NCI-H748 (cell line): ENCODE data around the gene EXOC3L4.
"Not testable (repeated sequence)": the region's sequence is repeated elsewhere in the genome, so short reads cannot be mapped to it uniquely, and the experiment has no call there.

Source experiments
- DNase-seq: peaks from one replicate; lab custom pipeline; 2025; ENCODE audit not compliant: unreplicated experiment; lab: John Stamatoyannopoulos, UW

The EXOC3L4 gene

DNA sequence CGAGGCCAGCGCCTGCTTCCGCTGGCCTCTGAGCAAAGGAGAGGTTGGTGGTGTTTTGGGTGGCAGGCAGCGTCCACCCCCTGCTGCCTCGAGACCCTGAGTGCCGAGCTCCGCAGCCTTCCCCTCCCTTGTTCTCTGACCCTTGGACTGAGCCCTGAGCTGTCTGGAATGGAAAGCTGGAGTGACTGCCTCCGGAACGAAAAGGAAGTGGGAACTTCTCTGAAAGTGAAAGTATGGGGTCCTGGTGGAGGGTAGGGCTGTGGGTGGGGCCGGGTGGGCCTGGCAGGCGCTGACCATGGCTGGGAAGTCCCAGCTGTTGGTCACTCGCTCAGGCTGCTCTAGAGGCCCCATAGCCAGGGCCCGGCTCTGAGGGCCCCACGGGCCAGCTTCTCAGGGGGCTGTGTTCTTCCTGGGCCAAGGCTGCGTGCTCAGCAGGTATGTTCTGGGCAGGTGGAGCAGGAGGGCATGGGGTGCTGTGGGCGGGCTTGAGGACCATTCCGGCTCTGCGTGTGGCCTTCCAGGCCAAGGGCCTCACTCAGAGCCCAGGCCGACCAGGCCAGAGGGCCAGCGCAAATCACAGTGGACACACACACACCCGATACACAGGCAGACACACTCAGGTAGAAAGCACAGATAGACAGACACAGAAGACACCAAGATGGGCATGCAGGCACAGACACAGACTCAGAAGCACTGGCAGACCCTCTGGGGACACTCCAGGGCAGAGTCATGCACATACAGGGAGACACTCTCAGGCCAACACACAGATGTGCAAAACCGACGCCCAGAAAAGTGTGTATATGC, at the start of gene EXOC3L4:
Gene EXOC3L4 (plus strand): TSS at position 320 of the 804 bp plus-strand sequence. CDS start 5,495 bp downstream, outside the sequence.
- no peak for DNase-seq

DNA sequence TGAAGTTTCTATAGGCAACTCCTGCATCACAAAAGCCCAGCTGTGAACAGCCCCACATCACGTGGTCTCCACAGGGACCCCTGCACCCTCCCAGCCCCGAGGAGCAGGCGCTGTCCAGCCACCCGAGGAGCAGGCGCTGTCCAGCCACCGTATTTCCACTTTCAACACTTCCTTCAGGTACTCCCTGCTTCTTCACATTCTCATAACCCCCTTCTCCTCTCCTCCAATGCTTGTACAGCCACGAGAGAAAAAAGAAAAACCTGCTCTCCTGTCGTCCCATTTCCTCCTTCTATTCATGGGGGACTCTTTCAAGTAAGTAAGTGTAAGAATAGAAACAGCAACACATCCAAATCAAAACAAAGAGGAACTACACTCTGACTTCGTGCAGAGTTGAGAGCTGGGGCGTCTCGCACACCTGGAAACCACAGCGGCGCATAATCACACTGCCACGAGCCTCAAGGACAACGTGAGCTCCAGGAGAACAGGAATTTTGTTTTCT, 49.1 kb upstream of the EXOC3L4 start:
- no peak for DNase-seq

DNA sequence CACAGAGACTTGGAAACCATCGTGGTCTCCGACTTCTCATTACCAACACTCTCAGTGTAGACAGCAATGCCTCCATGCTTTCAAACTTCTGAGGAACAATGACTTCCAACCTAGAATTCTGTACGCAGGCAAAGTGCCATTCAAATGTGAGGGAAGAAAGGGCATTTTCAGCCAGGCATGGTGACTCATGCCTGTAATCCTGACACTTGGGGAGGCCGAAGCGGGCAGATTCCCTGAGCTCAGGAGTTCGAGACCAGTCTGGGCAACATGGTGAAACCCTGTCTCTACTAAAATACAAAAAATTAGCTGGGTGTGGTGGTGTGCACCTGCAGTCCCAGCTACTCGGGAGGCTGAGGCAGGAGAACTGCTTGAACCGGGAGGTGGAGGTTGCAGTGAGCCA, 47.1 kb upstream of the EXOC3L4 start:
- not testable (repeated sequence) for DNase-seq

DNA sequence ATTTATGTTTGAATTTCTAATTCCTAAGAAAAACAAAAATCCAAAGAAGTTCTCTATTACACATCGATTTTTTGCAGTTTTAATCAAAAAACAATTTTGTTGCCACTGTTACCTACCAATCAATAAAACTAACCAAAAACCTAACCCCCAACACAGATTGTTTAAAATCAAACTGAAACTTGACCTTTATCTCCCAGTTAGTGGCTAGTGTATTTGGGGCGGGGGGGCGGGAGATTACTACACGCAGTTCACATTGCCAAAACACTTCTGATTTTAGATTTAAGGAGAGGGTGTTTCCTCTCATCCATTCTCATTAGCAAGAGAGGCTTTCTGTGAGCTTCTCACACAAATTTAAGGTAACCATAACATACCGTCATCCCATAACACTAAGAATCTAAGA, 43.6 kb upstream of the EXOC3L4 start:
- DNase-seq, result no peak

DNA sequence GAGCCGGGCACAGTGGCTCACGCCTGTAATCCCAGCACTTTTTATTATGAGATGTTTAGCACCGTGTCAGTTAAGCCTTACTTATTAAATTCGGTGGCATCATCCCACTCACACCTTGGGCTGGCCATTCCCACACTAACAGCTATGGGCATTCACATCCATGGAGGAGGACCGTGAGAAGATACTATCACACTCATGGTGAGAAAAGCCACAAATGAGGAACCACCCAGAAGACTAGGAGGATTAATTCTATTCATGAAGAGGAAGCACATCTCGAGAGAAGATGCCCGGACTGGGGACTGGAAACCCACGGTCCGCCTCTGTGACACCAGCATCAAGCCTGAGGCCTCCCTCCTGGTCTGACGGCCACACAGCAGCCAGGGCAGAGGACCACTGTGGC, 42.1 kb upstream of the EXOC3L4 start:
- no peak for DNase-seq

DNA sequence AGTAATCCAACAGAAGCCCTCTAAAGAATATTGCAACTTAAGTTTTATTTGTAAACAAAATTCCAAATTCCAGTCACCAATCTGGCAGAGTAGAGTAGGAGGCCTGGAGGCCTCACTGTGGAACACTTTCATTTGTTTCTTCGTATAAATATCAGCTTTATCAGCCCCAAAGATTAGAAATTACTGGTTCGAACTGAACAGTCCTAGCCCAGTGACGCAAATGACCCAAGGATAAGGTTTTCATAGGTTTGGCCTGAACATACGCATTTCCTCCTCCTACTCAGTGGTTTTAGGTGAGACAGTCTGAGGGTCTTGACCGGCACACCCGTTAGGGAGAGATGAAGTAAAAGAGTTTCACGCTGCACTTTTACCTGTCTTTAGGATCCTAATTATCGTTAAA, 38.8 kb upstream of the EXOC3L4 start:
- DNase-seq, result no peak

DNA sequence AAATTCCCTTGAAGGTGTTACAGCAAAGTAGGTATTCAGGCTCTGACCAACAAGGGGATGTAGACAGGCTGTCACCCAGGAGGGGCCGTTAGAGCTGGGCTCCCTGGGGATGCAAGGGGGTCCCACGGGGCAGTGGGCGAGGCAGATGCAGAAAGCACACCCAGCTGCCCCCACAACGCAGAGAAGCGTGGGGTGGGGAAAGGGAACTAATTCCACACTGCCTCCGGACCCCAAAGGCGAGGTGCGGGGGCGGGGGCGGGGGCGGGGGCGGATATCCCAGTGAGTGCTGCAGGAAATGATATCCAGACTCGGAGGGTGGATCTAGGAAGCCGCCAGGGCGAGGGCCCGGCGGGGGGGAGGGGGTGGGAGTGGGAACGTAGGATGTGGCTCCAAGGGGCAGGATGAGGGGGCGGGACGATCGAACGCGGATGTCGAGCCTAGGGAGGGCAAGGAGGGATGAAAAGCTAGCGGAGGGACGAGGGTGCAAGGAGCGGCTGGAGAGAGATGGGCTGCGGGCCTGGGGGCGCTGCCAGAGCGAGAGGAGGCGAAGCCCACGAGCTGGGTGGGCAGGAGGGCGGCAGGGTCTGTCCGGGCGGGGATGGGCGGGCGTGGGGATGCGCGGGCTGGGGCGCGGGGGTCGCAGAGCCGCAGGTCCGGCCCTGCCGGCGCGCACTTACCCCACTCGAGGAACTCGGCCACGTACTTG, 38.0 kb upstream of the EXOC3L4 start:
- DNase-seq, result peak; percentile 88

DNA sequence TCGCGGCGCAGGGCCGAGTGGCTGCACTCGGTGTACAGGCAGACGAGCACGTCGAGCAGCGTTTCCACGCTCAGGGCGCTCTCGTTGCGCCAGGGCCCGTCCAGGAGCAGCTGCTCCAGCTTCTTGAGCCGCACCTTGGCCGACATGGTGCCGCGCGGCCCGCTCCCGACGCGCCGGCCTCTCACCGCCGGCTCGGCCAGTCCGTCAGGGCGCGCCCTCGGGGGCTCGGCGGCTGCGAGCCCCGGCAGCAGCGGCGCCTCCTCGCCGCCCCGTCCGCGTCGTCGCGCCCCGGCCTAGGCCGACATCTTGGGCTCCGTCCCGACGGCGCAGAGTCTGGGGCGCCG, 37.5 kb upstream of the EXOC3L4 start:
- DNase-seq, result peak; percentile 73

DNA sequence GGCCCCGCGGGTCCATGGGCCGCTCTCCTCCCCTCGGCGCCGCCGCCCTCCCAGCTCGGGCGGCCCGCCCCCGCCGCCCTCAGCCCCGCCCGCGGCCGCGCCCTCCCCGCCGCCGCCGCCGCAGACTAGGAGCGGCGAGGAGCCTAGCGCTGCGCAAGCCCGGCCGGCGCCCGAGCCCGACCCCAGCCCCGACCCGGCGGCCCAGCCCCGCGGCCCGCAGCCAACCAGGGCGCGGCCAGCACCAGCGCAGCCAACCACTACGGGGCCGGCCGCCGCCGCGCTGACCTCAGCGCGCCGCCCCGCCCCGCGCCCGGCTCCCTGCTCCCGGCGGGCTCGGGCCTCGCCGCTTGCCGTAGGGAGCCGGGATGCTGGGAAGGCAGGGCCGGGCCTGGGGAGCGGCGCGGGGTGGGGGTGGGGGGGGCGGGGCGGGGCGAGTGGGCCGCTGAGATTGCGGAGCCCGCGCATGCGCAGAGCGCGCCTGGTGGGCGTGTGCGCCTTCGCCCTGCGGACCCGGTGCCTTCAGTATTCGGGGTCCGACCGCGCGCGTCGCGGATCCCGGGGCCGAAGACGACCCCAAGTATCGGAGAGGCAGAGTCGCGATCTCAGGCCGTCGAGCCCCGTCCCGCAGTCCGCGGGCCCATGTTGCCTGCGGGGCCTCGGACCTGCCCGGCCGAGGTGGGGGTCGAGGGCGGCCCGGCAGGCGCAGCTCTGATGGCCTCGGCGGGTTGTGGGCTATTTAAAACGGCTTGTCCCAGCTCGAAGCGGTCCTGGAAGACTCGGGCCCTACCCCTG, 37.0 kb upstream of the EXOC3L4 start, which contains the start of gene CDC42BPB:
Gene CDC42BPB (minus strand): TSS at position 178 of the 792 bp plus-strand sequence. CDS start 376 bp downstream, outside the sequence.
- DNase-seq, result peak; percentile 97

DNA sequence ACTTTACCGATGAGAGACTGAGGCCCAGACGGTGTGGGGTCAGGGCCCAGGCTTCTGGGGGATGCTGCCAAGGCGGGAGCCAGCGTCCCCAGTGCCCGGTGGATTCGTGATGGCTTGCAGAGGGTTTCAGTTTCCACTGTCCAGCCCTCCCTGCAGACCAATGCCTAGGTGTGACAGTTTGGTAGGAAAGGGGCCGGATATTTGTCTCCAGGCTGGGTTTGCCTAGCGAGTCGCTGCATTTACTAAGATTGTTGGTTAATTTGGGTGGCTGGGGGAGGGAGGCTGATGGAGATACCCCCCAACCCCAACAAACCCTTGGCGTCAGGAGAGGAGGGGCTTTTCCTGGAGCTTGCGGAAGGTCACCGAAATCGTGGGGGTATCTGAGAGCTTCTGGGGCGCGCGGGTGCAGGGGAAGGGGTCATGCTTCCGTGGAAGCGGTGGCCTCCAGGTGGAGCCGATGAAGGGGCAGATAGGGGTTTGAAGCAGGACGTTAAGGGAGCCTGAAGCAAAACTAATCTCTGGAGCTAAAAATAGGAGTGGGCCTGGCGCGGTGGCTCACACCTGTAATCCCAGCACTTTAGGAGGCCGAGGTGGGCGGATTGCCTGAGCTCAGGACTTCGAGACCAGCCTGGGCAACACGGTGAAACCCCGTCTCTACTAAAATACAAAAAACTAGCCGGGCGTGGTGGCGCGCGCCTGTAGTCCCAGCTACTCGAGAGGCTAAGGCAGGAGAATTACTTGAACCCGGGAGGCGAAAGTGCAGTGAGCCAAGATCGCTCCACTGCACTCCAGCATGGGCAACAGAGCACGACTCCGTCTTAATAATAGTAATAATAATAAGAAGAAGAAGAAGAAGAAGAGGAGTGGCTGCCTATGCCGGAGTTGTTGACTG, 36.1 kb upstream of the EXOC3L4 start:
- DNase-seq, result peak; percentile 43

DNA sequence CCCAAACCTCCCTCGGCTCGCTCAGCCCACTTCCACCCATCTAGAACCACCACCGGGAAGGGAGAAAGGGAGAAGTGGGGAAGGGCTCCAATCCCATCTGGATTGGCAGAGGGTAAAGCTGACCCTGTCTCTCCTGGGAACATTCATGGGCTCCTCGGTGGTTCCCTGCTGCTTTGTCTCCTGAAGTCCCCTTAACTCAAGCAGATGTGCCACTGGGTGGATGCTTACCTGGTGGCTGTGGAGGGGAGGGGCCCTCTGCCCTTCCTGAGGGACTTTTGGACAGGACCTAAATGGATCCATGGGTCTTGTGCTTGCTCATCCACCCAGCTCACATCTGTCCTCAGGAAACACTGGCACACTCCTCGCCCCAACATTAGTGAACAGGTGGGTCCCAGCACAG, 35.0 kb upstream of the EXOC3L4 start:
- no peak for DNase-seq

DNA sequence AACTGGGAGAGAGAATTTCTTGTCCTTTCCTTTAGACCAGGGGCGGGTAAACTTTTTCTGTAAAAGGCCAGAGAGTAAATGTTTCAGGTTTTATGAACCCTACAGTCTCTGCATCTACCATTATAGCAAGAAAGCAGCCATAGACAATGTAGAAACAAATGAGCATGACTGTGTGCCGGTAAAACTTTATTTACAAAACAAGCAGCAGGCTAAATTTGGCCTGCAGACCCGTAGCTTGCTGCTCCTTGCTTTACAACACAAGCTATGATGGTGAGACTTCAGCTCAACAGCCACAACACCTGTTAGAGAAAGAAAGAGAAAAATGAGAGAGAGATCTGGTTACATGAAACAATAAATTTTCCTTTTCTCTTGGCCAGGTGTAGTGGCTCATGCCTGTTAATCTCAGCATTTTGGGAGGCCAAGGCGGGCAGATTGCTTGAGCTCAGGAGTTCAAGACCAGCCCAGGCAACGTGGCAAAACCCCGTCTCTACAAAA, 33.0 kb upstream of the EXOC3L4 start:
- no peak for DNase-seq

DNA sequence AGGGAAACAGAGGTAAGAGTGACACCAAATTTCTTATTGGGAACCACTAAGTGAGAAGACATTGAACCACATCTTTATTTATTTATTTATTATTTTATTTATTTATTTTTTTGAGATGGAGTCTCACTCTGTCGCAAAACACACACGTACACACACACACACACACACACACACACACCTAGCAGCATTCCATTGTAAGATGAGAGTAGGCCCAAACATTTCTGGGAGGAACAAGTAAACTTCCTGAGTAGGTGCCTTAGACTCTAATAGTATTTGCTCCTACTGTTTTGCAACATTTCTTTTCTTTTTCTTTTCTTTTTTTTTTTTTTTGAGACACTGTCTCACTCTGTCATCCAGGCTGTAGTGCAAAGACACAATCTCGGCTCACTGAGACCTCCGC, 30.1 kb upstream of the EXOC3L4 start:
- no peak for DNase-seq

DNA sequence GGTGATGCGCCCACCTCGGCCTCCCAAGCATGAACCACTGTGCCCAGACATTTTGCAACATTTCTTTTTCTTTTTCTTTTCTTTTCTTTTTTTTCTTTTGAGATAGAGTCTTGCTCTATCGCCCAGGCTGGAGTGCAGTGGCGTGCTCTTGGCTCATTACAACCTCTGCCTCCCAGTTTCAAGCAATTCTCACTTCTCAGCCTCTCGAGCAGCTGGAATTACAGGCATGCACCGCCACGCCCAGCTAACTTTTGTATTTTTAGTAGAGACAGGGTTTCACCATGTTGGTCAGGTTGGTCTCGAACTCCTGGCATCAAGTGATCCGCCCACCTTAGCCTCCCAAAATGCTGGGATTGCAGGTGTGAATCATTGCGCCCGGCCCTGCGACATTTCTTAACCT, 29.5 kb upstream of the EXOC3L4 start:
- DNase-seq, result no peak

DNA sequence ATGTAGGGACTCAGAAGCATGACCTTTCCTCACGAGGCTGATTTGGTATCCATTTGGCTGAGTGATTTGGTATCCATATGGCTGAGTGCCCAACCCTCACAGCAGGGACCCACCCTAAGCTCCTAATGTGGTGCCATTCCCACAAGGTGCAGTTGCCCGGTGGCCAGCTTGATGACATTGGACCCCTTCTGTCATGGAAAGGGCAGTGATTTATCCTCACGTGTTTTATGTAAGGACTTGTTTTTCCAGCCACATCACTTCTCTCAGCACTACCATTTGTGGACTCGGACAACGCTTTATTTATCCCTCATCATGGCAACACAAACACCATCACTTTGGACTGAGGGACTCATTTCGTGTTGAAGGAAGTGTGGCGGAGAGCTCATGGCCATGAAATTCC, 28.7 kb upstream of the EXOC3L4 start:
- no peak for DNase-seq

DNA sequence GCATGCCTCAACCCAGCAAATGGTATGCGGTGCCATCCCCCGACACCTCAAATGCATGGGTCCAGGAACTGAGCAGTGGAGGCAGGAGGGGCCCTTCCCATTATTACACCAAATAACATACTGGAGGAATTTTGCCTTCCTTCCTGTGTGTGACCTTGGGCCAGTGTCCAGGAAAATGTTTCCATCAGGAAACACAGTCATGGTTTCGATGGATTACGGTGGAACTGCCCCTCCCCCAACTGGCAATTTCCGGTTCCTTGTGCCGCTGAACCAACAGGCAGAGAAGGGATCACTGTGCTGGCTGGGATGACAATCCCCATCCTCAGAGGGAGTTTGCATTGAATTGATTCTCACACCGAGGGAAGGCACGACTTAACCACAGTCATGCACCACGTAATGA, 28.1 kb upstream of the EXOC3L4 start:
- no peak for DNase-seq

DNA sequence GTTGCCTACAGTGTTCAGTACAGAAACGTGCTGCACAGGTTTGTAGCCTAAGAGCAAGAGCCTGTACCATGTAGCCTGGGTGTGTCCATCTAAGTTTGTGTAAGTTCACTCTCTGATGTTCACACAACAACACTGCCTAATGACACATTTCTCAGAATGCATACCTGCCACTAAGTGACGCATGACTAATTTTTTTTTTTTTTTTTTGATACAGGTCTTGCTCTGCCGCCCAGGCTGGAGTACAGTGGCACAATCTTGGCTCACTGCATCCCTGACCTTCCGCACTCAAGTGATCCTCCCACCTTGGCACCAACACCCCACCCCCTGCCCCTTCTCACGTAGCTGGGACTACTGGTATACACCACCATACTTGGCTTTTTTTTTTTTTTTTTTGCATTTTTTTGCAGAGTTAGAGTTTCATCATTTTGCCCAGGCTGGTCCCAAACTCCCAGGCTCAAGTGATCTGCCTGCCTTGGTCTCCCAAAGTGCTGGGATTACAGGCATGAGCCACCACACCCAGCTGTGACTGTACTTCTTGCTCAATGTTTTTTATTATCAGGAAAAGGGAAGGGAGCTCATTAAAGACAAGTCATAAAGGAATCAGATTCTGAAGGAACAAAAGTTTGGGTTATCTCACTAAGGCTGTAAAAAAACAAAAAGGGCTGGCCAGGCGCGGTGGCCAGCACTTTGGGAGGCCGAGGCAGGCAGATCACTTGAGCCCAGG, 27.1 kb upstream of the EXOC3L4 start:
- DNase-seq, result no peak

DNA sequence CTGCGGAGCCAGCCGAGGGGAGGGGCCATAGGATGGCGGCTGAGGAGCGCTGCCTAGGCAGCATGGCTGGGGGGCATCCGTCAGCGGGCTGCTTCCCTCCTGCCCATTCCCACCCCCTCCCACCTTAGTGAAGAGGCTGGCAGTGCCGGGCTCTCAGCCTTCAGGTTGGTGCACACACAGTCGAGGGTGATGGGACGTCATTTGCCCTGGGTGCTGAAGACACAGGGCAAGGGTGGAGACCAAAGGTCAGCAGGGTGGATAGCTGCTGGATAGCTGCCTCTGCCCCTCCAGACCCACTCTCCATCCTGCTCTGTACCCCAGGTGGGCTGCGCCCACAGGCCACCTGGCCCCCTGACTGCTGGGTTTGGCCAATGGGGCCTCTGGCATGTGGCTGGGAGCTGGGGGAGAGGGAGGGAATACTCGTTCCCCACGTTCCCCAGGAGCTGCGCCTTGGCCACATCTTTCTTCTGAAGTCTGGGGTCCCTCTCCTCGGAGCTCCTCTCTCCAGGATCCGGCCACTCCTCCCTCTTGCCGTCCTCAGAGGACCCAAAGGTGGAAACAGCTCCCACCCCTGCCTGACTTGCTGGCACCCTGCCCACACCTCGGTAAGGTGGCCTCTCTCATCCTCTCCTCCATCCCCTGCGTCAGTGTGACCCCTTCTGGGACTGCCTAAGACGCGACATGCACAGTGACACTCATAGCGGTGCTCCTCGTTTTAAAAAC, 26.0 kb upstream of the EXOC3L4 start:
- DNase-seq, result no peak
